ENCODE measurements around the gene ZNF304.

- no peak for TF ChIP-seq EZH2 (IDR thresholded peaks at IDR 0.05; ENCODE audit: low read length, unreplicated experiment)
- TF ChIP-seq CTCF (conservative IDR thresholded peaks at IDR 0.05; ENCODE audit: low read depth, low read length), result no peak
- no peak for TF ChIP-seq EZH2phosphoT487 (IDR thresholded peaks at IDR 0.05; ENCODE audit: borderline replicate concordance, low read length)
These were observed 31.2 kb upstream of the ZNF304 start for GRCh38 chr19:57319869-57320179.

Data from PC-3 (cell line).